Stomach (tissue), 4 donors: ENCODE data around the gene TMEM190.

Experiments
- EP300 ChIP-seq: sonication (generic); formaldehyde crosslinking; IDR thresholded peaks from one replicate; pipeline ENCODE4 v1.6.1; 2017; ENCODE audit warnings: antibody characterized with exemption
- POLR2A ChIP-seq, 4 donors: fragments of 450-650 bp; IDR thresholded peaks; one replicate each; pipeline ENCODE4 v1.6.1; 2016; ENCODE audit warnings: antibody characterized with exemption in 4 of 4, control low read depth in 2 of 4, mild to moderate bottlenecking in 1 of 4, moderate library complexity in 1 of 4

GRCh38 chr19:55406826-55407549, 30.4 kb downstream of the TMEM190 start:
- no peak for TF ChIP-seq EP300
- TF ChIP-seq POLR2A (IDR thresholded peaks at IDR 0.05), result no peak
